Measurements from ENCODE around the gene CDKN2B-AS1. TPM values are rescaled to one million over a fixed set of nuclear protein-coding genes. Genes with fewer than 3 reads are reported as not detected.
A peak's percentile ranks its signal among the peaks of the same experiment; 100 is the strongest.

The CDKN2B-AS1 gene
- total RNA-seq, 1 donor from 2014 or later: 0.53 TPM

GRCh38 chr9:22146604-22147003, 152.0 kb downstream of the CDKN2B-AS1 start:
- DNase-seq (ENCODE audit: low read depth): no peak
- Histone ChIP-seq H3K36me3 (ENCODE audit: control insufficient read depth, insufficient read depth, low read length) (no peaks in the 10 kb centered on the region), H3K4me3 (ENCODE audit: low read depth, low read length) (no peak overlapping the region), H3K27me3 (ENCODE audit: control insufficient read depth, insufficient read depth, low read length) (no peaks in the 10 kb centered on the region)
- TF ChIP-seq CTCF (IDR thresholded peaks at IDR 0.05; ENCODE audit: insufficient read depth, low read length, severe bottlenecking): no peak
- no peak for FAIRE-seq

GRCh38 chr9:22147813-22148527, 153.4 kb downstream of the CDKN2B-AS1 start:
- Histone ChIP-seq H3K36me3 (ENCODE audit: control insufficient read depth, insufficient read depth, low read length) (no peaks in the 10 kb centered on the region), H3K27me3 (ENCODE audit: control insufficient read depth, insufficient read depth, low read length) (no peaks in the 10 kb centered on the region), H3K4me3 (ENCODE audit: low read depth, low read length) (no peak overlapping the region)
- no peak for TF ChIP-seq CTCF (IDR thresholded peaks at IDR 0.05; ENCODE audit: insufficient read depth, low read length, severe bottlenecking)
- peak; percentile 95 for DNase-seq (ENCODE audit: low read depth)
- peak; percentile 94 for FAIRE-seq

GRCh38 chr9:22148528-22148875, 153.9 kb downstream of the CDKN2B-AS1 start:
- H3K36me3 ChIP-seq (ENCODE audit: control insufficient read depth, insufficient read depth, low read length): no peaks in the 10 kb centered on the region
- TF ChIP-seq CTCF (IDR thresholded peaks at IDR 0.05; ENCODE audit: insufficient read depth, low read length, severe bottlenecking): no peak
- no peaks in the 10 kb centered on the region for H3K27me3 ChIP-seq (ENCODE audit: control insufficient read depth, insufficient read depth, low read length)
- H3K4me3 ChIP-seq (ENCODE audit: low read depth, low read length): no peak overlapping the region
- FAIRE-seq (no peak), DNase-seq (ENCODE audit: low read depth) (no peak)

- no peak for TF ChIP-seq CTCF (IDR thresholded peaks at IDR 0.05; ENCODE audit: insufficient read depth, low read length, severe bottlenecking)
- Histone ChIP-seq H3K36me3 (ENCODE audit: control insufficient read depth, insufficient read depth, low read length) (no peaks in the 10 kb centered on the region), H3K4me3 (ENCODE audit: low read depth, low read length) (no peak overlapping the region), H3K27me3 (ENCODE audit: control insufficient read depth, insufficient read depth, low read length) (no peaks in the 10 kb centered on the region)
- DNase-seq (ENCODE audit: low read depth) (no peak), FAIRE-seq (no peak)
Measured at GRCh38 chr9:22148876-22149637, 154.5 kb downstream of the CDKN2B-AS1 start.

GRCh38 chr9:22154064-22154463, 159.5 kb downstream of the CDKN2B-AS1 start:
- no peak for FAIRE-seq
- TF ChIP-seq CTCF (IDR thresholded peaks at IDR 0.05; ENCODE audit: insufficient read depth, low read length, severe bottlenecking): no peak
- H3K36me3 ChIP-seq (ENCODE audit: control insufficient read depth, insufficient read depth, low read length): no peaks in the 10 kb centered on the region
- no peaks in the 10 kb centered on the region for H3K27me3 ChIP-seq (ENCODE audit: control insufficient read depth, insufficient read depth, low read length)
- DNase-seq (ENCODE audit: low read depth): no peak
- no peak overlapping the region for H3K4me3 ChIP-seq (ENCODE audit: low read depth, low read length)
